HepG2 (cell line): ENCODE data around the gene S100A11.

Experiments
- CREM ChIP-seq, 2 experiments: sonication (generic) in 1 of 2; formaldehyde crosslinking in 1 of 2; IDR thresholded peaks; 2 replicates each; pipeline versions ENCODE4 v1.4.0 to v1.6.1; 2016 to 2020; ENCODE audit warnings: antibody characterized with exemption in 1 of 2, mild to moderate bottlenecking in 1 of 2, missing genetic modification reagents in 1 of 2
- EP300 ChIP-seq, 3 experiments: sonication (generic) in 1 of 3; formaldehyde crosslinking in 1 of 3; IDR thresholded peaks; 2 replicates each; pipeline versions ENCODE4 v1.5.1 to v1.6.1; 2011 to 2020; ENCODE audit warnings: low read depth in 2 of 3, low read length in 2 of 3, borderline replicate concordance in 1 of 3, improper control_type of control experiment in 1 of 3, mild to moderate bottlenecking in 1 of 3, missing genetic modification reagents in 1 of 3, moderate library complexity in 1 of 3
- JUNB ChIP-seq: sonication (generic); formaldehyde crosslinking; IDR thresholded peaks from 2 replicates; pipeline ENCODE4 v1.8.0; 2022; ENCODE audit warnings: missing genetic modification reagents, mild to moderate bottlenecking, borderline replicate concordance
- JUND ChIP-seq: sonication (generic); formaldehyde crosslinking; IDR thresholded peaks from 2 replicates; pipeline ENCODE4 v1.8.0; 2022; ENCODE audit warnings: mild to moderate bottlenecking, missing genetic modification reagents
- NFKBIZ ChIP-seq: IDR thresholded peaks from 2 replicates; pipeline ENCODE4 v1.6.1; 2018; ENCODE audit warnings: missing genetic modification reagents, missing compliant biosample characterization
- POLR2A ChIP-seq, 2 experiments: IDR thresholded peaks; 2 replicates each; pipeline ENCODE4 v1.6.1; 2011; ENCODE audit warnings: low read depth in 2 of 2, low read length in 2 of 2, mild to moderate bottlenecking in 1 of 2, moderate library complexity in 1 of 2; ENCODE audit not compliant: insufficient read depth in 1 of 2
- SMC3 ChIP-seq: IDR thresholded peaks from 2 replicates; pipeline ENCODE4 v1.6.1; 2011; ENCODE audit warnings: low read length, improper control_type of control experiment
- STAT6 ChIP-seq: sonication (generic); formaldehyde crosslinking; IDR thresholded peaks from 2 replicates; pipeline ENCODE4 v1.4.0; 2020; ENCODE audit warnings: missing genetic modification reagents, mild to moderate bottlenecking, borderline replicate concordance
- ZBTB7A ChIP-seq: sonication (generic); formaldehyde crosslinking; IDR thresholded peaks from 2 replicates; pipeline ENCODE4 v1.8.0; 2022; ENCODE audit warnings: mild to moderate bottlenecking, missing genetic modification reagents
- ZNF430 ChIP-seq: sonication (generic); formaldehyde crosslinking; IDR thresholded peaks from 2 replicates; pipeline ENCODE4 v1.9.0; 2021; ENCODE audit warnings: mild to moderate bottlenecking, missing genetic modification reagents
- ZNF678 ChIP-seq: sonication (generic); formaldehyde crosslinking; IDR thresholded peaks from 2 replicates; pipeline ENCODE4 v1.4.0; 2020; ENCODE audit warnings: mild to moderate bottlenecking, missing genetic modification reagents
- TF ChIP-seq, protein P1 (sequence below): sonication (generic); formaldehyde crosslinking; IDR thresholded peaks from 2 replicates; pipeline ENCODE4 v1.4.0; 2020; ENCODE audit warnings: missing genetic modification reagents
- TF ChIP-seq, protein P2 (sequence below): sonication (generic); formaldehyde crosslinking; IDR thresholded peaks from 2 replicates; pipeline ENCODE4 v1.5.0; 2020; ENCODE audit warnings: mild to moderate bottlenecking, missing genetic modification reagents, moderate library complexity
- TF ChIP-seq, protein P3 (sequence below): IDR thresholded peaks from 2 replicates; pipeline ENCODE4 v1.4.0; 2020; ENCODE audit warnings: mild to moderate bottlenecking, missing genetic modification reagents

- TF ChIP-seq ZBTB7A (CRISPR knock-in tag) (no peak), NFKBIZ (no peak), JUNB (CRISPR knock-in tag) (no peak), ZNF430 (CRISPR knock-in tag) (no peak), STAT6 (CRISPR knock-in tag) (no peak), ZNF678 (CRISPR knock-in tag) (no peak), CREM (IDR thresholded peaks at IDR 0.05) (no peak), CREM (CRISPR knock-in tag; IDR thresholded peaks at IDR 0.05) (no peak), JUND (no peak), EP300 (IDR thresholded peaks at IDR 0.05; ENCODE audit: low read depth in 2 of 2, low read length in 2 of 2) (no peak), EP300 (CRISPR knock-in tag; IDR thresholded peaks at IDR 0.05; ENCODE audit: borderline replicate concordance) (no peak), SMC3 (no peak), POLR2A (IDR thresholded peaks at IDR 0.05; ENCODE audit: insufficient read depth in 1 of 2, low read depth in 2 of 2, low read length in 2 of 2) (no peak)
- TF ChIP-seq, protein P1, sequence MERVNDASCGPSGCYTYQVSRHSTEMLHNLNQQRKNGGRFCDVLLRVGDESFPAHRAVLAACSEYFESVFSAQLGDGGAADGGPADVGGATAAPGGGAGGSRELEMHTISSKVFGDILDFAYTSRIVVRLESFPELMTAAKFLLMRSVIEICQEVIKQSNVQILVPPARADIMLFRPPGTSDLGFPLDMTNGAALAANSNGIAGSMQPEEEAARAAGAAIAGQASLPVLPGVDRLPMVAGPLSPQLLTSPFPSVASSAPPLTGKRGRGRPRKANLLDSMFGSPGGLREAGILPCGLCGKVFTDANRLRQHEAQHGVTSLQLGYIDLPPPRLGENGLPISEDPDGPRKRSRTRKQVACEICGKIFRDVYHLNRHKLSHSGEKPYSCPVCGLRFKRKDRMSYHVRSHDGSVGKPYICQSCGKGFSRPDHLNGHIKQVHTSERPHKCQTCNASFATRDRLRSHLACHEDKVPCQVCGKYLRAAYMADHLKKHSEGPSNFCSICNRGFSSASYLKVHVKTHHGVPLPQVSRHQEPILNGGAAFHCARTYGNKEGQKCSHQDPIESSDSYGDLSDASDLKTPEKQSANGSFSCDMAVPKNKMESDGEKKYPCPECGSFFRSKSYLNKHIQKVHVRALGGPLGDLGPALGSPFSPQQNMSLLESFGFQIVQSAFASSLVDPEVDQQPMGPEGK: no peak
- TF ChIP-seq, protein P2, sequence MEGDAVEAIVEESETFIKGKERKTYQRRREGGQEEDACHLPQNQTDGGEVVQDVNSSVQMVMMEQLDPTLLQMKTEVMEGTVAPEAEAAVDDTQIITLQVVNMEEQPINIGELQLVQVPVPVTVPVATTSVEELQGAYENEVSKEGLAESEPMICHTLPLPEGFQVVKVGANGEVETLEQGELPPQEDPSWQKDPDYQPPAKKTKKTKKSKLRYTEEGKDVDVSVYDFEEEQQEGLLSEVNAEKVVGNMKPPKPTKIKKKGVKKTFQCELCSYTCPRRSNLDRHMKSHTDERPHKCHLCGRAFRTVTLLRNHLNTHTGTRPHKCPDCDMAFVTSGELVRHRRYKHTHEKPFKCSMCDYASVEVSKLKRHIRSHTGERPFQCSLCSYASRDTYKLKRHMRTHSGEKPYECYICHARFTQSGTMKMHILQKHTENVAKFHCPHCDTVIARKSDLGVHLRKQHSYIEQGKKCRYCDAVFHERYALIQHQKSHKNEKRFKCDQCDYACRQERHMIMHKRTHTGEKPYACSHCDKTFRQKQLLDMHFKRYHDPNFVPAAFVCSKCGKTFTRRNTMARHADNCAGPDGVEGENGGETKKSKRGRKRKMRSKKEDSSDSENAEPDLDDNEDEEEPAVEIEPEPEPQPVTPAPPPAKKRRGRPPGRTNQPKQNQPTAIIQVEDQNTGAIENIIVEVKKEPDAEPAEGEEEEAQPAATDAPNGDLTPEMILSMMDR: no peak
- TF ChIP-seq, protein P3, sequence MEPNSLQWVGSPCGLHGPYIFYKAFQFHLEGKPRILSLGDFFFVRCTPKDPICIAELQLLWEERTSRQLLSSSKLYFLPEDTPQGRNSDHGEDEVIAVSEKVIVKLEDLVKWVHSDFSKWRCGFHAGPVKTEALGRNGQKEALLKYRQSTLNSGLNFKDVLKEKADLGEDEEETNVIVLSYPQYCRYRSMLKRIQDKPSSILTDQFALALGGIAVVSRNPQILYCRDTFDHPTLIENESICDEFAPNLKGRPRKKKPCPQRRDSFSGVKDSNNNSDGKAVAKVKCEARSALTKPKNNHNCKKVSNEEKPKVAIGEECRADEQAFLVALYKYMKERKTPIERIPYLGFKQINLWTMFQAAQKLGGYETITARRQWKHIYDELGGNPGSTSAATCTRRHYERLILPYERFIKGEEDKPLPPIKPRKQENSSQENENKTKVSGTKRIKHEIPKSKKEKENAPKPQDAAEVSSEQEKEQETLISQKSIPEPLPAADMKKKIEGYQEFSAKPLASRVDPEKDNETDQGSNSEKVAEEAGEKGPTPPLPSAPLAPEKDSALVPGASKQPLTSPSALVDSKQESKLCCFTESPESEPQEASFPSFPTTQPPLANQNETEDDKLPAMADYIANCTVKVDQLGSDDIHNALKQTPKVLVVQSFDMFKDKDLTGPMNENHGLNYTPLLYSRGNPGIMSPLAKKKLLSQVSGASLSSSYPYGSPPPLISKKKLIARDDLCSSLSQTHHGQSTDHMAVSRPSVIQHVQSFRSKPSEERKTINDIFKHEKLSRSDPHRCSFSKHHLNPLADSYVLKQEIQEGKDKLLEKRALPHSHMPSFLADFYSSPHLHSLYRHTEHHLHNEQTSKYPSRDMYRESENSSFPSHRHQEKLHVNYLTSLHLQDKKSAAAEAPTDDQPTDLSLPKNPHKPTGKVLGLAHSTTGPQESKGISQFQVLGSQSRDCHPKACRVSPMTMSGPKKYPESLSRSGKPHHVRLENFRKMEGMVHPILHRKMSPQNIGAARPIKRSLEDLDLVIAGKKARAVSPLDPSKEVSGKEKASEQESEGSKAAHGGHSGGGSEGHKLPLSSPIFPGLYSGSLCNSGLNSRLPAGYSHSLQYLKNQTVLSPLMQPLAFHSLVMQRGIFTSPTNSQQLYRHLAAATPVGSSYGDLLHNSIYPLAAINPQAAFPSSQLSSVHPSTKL (CRISPR knock-in tag): no peak
Measured at GRCh38 chr1:152084853-152085252, 48.0 kb upstream of the S100A11 start.
